ENCODE measurements around the gene OR7G1.
"Not testable (repeated sequence)": the region's sequence is repeated elsewhere in the genome, so short reads cannot be mapped to it uniquely, and the experiment has no call there.

Gene OR7G1

DNA sequence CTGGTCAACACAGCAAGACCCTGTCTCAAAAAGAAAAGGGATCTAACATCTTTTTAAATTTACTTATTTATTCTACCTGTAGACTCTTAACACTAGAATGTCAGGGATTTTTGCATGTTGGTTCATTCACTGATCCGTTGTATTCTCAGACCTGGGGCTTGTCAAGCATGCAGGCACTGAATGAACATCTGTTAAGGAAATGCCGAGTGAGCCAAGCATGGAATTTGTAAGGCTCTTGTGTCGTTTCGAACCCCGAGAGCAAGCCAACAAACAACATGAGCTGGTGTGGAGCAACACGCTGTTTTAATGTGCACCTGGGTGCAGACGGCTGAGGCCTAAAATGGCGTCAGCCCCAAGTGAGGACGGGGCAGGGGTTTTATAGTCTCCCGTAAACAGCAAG, 38.7 kb downstream of the OR7G1 start:
- no peak for DNase-seq

DNA sequence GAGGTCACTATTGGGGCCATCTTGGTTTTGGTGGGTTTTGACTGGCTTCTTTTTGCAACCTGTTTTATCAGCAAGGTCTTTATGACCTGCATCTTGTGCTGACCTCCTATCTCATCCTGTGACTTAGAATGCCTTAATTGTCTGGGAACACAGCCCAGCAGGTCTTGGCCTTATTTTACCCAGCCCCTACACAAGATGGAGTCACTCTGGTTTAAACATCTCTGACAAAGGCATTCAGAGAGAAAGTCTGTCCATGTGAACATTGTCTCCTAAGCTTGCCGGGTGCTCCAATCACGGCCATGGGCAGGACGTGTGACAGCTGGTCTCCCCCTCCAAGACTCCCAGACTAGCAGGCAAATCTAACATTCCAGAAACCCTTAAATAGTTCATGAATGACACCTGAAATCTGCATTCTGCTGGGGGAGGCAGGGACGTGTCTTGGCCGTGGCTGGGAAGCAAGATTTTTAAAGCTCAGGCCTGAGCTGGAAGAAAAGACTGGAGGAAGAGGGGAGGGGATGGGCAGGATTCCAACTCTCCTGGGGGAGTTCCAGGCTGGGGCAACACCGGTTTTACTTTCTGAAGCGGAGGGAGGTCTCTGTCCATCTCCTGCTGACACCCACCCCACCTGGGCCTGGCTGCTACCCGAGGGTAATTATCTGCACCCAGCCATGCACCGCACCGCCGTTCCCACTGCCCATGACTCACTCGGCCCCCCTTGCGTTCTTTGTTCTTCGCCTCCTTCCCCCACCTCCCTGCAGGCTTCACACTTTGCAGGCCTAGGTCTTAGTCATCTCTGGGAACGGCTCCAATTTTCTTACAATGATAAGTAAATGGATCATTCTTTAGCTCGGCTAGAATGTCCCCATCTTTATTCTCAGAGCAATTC, 40.3 kb downstream of the OR7G1 start:
- DNase-seq: no peak

- DNase-seq: no peak
Measured at GRCh38 chr19:9073806-9074205, 41.8 kb downstream of the OR7G1 start.

DNA sequence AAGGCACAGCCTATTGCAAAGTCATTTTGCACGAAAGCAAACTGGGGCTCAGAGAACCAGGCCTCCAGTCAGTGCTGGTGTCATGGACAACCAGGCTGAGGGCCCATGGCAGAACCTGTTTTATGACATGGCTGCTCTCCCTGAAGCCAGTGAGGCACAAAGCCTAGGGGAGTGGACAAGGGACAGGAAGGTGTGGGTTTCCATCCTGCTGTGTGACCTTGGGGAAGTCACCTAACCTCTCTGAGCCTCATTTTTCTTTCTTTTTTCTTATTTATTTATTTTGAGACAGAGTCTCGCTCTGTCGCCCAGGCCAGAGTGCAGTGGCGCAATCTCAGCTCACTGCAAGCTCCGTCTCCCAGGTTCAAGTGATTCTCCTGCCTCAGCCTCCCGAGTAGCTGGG, 43.8 kb downstream of the OR7G1 start:
- DNase-seq: not testable (repeated sequence)

- no peak for DNase-seq
Measured at GRCh38 chr19:9070066-9070465, 45.5 kb downstream of the OR7G1 start.

DNA sequence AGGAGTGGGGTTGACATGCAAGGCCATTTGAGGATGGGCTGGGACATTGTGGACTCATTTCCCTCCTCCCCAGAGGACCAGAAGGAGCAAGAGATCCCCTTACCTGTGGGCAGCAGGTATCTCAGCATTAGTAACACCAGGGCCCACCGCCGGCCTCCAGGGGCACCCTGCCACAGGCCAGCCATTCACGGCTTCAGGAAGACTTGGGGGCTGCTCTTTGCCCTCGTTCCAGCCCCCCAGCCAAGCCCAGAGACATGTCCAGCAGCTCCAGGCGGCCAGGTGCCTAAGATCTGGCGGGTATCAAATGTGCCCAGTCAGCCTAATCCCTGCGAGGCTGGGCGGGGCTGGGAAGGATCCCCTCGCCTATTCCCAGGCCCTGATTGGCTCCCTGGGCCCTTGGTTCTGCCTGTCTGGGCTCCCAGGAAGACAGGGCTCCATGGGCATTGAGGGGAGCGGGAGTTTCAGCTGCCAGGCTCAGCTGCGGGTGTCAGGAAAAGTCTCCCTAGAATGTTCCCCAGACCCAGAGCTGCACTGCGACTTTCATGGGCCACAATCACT, 50.0 kb downstream of the OR7G1 start:
- no peak for DNase-seq

All from activated T-cell treated with anti-CD3 and anti-CD28 coated beads, Interleukin-2, amount 50 U/mL, for 48 hours (primary cell).